H9 (cell line): ENCODE measurements around the gene PPP1CC. TPM values are rescaled to one million over a fixed set of nuclear protein-coding genes. Genes with fewer than 3 reads are reported as not detected.

Experiments used
- DNase-seq: peaks from one replicate; pipeline ENCODE4 v3.0.0-alpha.2; 2017
- H2AFZ ChIP-seq: one replicate; pipeline ENCODE4 v1.6.1; 2013; ENCODE audit warnings: mild to moderate bottlenecking, low read length, control low read depth, moderate library complexity
- H2AK5ac ChIP-seq: 2 replicates; pipeline ENCODE4 v1.6.1; 2013; ENCODE audit warnings: low read length, control low read depth, mixed read lengths; ENCODE audit not compliant: insufficient read length
- H2BK120ac ChIP-seq: one replicate; pipeline ENCODE4 v1.6.1; 2013; ENCODE audit warnings: low read depth, mild to moderate bottlenecking, low read length, control low read depth, inconsistent platforms; ENCODE audit not compliant: poor library complexity, severe bottlenecking
- H2BK12ac ChIP-seq: 2 replicates; pipeline ENCODE4 v1.6.1; 2013; ENCODE audit warnings: low read length, control low read depth, mixed read lengths, low read depth; ENCODE audit not compliant: insufficient read length
- H2BK15ac ChIP-seq: 2 replicates; pipeline ENCODE4 v1.6.1; 2013; ENCODE audit warnings: low read depth, low read length, control low read depth
- H2BK20ac ChIP-seq: one replicate; pipeline ENCODE4 v1.6.1; 2013; ENCODE audit warnings: low read depth, mild to moderate bottlenecking, low read length, control low read depth, inconsistent platforms; ENCODE audit not compliant: poor library complexity, severe bottlenecking
- H2BK5ac ChIP-seq: 2 replicates; pipeline ENCODE4 v1.6.1; 2013; ENCODE audit warnings: low read length, control low read depth, mixed read lengths; ENCODE audit not compliant: insufficient read length
- H3K14ac ChIP-seq: 2 replicates; pipeline ENCODE4 v1.6.1; 2013; ENCODE audit warnings: low read length, control low read depth; ENCODE audit not compliant: insufficient read depth
- H3K18ac ChIP-seq: 2 replicates; pipeline ENCODE4 v1.6.1; 2013; ENCODE audit warnings: low read depth, mild to moderate bottlenecking, mixed read lengths, low read length, control low read depth; ENCODE audit not compliant: insufficient read length
- H3K23ac ChIP-seq: 2 replicates; pipeline ENCODE4 v1.6.1; 2013; ENCODE audit warnings: low read length, control low read depth, mixed read lengths, low read depth; ENCODE audit not compliant: insufficient read length
- H3K23me2 ChIP-seq: 2 replicates; pipeline ENCODE4 v1.6.1; 2013; ENCODE audit warnings: low read depth, mild to moderate bottlenecking, mixed read lengths, low read length, control low read depth; ENCODE audit not compliant: insufficient read length, poor library complexity, severe bottlenecking
- H3K27ac ChIP-seq: 2 replicates; pipeline ENCODE4 v1.5.1; 2013; ENCODE audit warnings: low read length, control low read depth, mixed read lengths, low read depth; ENCODE audit not compliant: insufficient read length
- H3K27me3 ChIP-seq: 2 replicates; pipeline ENCODE4 v1.6.1; 2013; ENCODE audit warnings: low read length, control low read depth, inconsistent platforms; ENCODE audit not compliant: insufficient read depth
- H3K4ac ChIP-seq: 2 replicates; pipeline ENCODE4 v1.6.1; 2013; ENCODE audit warnings: low read depth, mild to moderate bottlenecking, control low read depth, inconsistent platforms, low read length, moderate library complexity
- H3K4me1 ChIP-seq: 2 replicates; pipeline ENCODE4 v1.6.1; 2013; ENCODE audit warnings: low read length, control low read depth, inconsistent platforms; ENCODE audit not compliant: insufficient read depth
- H3K4me2 ChIP-seq: 2 replicates; pipeline ENCODE4 v1.6.1; 2013; ENCODE audit warnings: low read length, control low read depth, mixed read lengths; ENCODE audit not compliant: insufficient read length, insufficient read depth
- H3K56ac ChIP-seq: 2 replicates; pipeline ENCODE4 v1.6.1; 2013; ENCODE audit warnings: low read depth, mild to moderate bottlenecking, mixed read lengths, low read length, control low read depth; ENCODE audit not compliant: insufficient read length
- H3K79me1 ChIP-seq: 2 replicates; pipeline ENCODE4 v1.6.1; 2013; ENCODE audit warnings: low read depth, mild to moderate bottlenecking, moderate library complexity, low read length, control low read depth, inconsistent platforms; ENCODE audit not compliant: insufficient read depth, poor library complexity, severe bottlenecking
- H3K79me2 ChIP-seq: 2 replicates; pipeline ENCODE4 v1.6.1; 2013; ENCODE audit warnings: low read length, control low read depth, inconsistent platforms; ENCODE audit not compliant: insufficient read depth
- H3K9ac ChIP-seq: 2 replicates; pipeline ENCODE4 v1.6.1; 2013; ENCODE audit warnings: low read length, control low read depth, mixed read lengths; ENCODE audit not compliant: insufficient read length; ENCODE audit errors: extremely low read depth
- H3K9me3 ChIP-seq: one replicate; pipeline ENCODE4 v1.6.1; 2013; ENCODE audit warnings: low read depth, low read length, inconsistent platforms; ENCODE audit not compliant: control insufficient read depth
- H3T11ph ChIP-seq: one replicate; pipeline ENCODE4 v1.6.1; 2013; ENCODE audit warnings: mild to moderate bottlenecking, low read length, control low read depth, inconsistent platforms
- H4K20me1 ChIP-seq: one replicate; pipeline ENCODE4 v1.6.1; 2013; ENCODE audit not compliant: control insufficient read depth, insufficient read length, insufficient read depth
- H4K5ac ChIP-seq: 2 replicates; pipeline ENCODE4 v1.6.1; 2013; ENCODE audit warnings: low read depth, mild to moderate bottlenecking, mixed read lengths, low read length, control low read depth; ENCODE audit not compliant: insufficient read length
- H4K8ac ChIP-seq: replicated peaks from 2 replicates; pipeline ENCODE4 v1.6.1; 2013; ENCODE audit warnings: low read length, control low read depth, mixed read lengths, low read depth; ENCODE audit not compliant: insufficient read length
- H4K91ac ChIP-seq: 2 replicates; pipeline ENCODE4 v1.6.1; 2013; ENCODE audit warnings: low read depth, mild to moderate bottlenecking, moderate library complexity, mixed read lengths, low read length, control low read depth; ENCODE audit not compliant: insufficient read length
- H3K27ac Mint-ChIP-seq, 3 experiments: 2 replicates in 2 of 3; 3 replicates in 1 of 3; pipeline ENCODE4 v1.8.0; 2020 to 2021; ENCODE audit warnings: mixed read lengths in 3 of 3, mild to moderate bottlenecking in 1 of 3, moderate library complexity in 1 of 3
- H3K27me3 Mint-ChIP-seq: 2 replicates; pipeline ENCODE4 v1.8.0; 2021; ENCODE audit warnings: low read depth, mild to moderate bottlenecking, moderate library complexity, mixed read lengths
- H3K36me3 Mint-ChIP-seq, 3 experiments: 2 replicates in 2 of 3; 3 replicates in 1 of 3; pipeline ENCODE4 v1.8.0; 2020 to 2021; ENCODE audit warnings: low read depth in 3 of 3, mixed read lengths in 3 of 3; ENCODE audit not compliant: insufficient read depth in 1 of 3
- H3K4me1 Mint-ChIP-seq, 2 experiments: 2 replicates each; pipeline ENCODE4 v1.8.0; 2020; ENCODE audit warnings: mixed read lengths in 2 of 2
- H3K4me3 Mint-ChIP-seq, 2 experiments: 2 replicates in 1 of 2; 3 replicates in 1 of 2; pipeline ENCODE4 v1.8.0; 2020 to 2021; ENCODE audit warnings: mild to moderate bottlenecking in 2 of 2, mixed read lengths in 2 of 2, moderate library complexity in 1 of 2
- H3K9me3 Mint-ChIP-seq, 2 experiments: 2 replicates in 1 of 2; 3 replicates in 1 of 2; pipeline ENCODE4 v1.8.0; 2020; ENCODE audit warnings: mild to moderate bottlenecking in 2 of 2, mixed read lengths in 2 of 2, moderate library complexity in 1 of 2
- WGBS: extraction: QIAGEN DNeasy Blood & Tissue Kit; methylation state at CpG from one replicate; pipeline ENCODE4 v1.1.7; 2013; ENCODE audit warnings: missing lambda C conversion rate, low lambda C conversion rate, mixed read lengths; ENCODE audit not compliant: insufficient read length; ENCODE audit errors: extremely low coverage; 5-methylcytosine and 5-hydroxymethylcytosine counted together
- total RNA-seq: library from RNA; stranded (reverse); gene quantifications from 2 replicates; pipeline ENCODE4 v1.2.1, GENCODE V29; 2021
- TF ChIP-seq, protein P1 (sequence below): fragments of 200-600 bp; sonication (generic); conservative IDR thresholded peaks from 3 replicates; pipeline ENCODE4 v1.8.0; 2021; ENCODE audit warnings: antibody characterized with exemption, mild to moderate bottlenecking

Gene PPP1CC
- total RNA-seq, 1 experiment from 2014 or later, result 286 TPM

DNA sequence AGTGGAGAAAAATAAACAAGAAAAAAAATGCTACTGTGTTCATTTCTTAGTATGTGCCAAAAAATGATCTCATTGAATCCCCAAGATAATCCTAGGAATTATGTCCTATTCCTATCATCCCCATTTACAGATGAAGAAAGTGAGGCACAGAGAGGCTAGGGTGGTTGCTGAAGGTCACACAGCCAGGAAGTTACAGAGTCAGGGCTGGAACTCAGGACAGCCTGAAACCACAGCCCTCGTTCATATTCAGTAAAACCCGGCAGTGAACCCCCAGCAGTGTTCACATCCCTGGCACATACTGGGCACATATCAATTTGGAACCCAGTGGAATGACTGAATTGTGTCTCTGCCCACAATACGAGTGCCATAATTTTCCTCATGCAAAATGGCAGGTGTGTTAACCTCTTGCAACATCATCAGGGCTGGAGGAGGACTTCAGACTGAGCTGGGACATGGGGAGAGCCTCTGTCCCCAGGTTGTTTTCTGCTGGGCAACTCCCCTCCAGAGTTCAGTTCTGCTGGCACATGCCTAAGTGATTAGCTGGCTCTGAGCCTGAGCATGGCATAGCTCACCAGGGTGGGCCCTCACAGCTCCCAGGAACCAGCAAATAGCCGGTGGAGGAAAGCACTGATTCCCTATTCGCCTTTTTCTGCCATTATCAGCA, 2.0 kb upstream of the PPP1CC start:
- Histone ChIP-seq H2BK15ac (no peak overlapping the region), H4K91ac (no peak overlapping the region), H2BK12ac (no peak overlapping the region), H3K23ac (no peak overlapping the region), H3K79me2 (peaks cover 24% of the 10 kb centered on the region), H3K23me2 (peaks cover 21% of the 10 kb centered on the region), H3K14ac (no peak overlapping the region), H2BK20ac (no peak overlapping the region), H2AFZ (no peak overlapping the region), H4K20me1 (no peaks in the 10 kb centered on the region), H3K18ac (no peak overlapping the region), H2AK5ac (no peak overlapping the region), H4K5ac (no peak overlapping the region), H3K27me3 (no peaks in the 10 kb centered on the region), H3K79me1 (no peaks in the 10 kb centered on the region), H3K4me2 (no peak overlapping the region), H3K56ac (no peak overlapping the region), H2BK5ac (no peak overlapping the region), H2BK120ac (no peak overlapping the region), H3K9ac (no peak overlapping the region), H3T11ph (no peak overlapping the region), H3K9me3 (no peaks in the 10 kb centered on the region), H3K27ac (no peak overlapping the region), H3K4ac (no peak overlapping the region), H3K4me1 (no peaks in the 10 kb centered on the region; the same call in 1 of the 2 replicates), H4K8ac (no peak overlapping the region)
- peaks cover 11 to 20% (median 19%) of the 10 kb centered on the region in 3 experiments; a peak in 6 of 7 replicates for H3K36me3 Mint-ChIP-seq
- H3K9me3 Mint-ChIP-seq, result peaks cover 0 to 2% of the 10 kb centered on the region in 2 experiments; a peak in 1 of 5 replicates
- H3K4me3 Mint-ChIP-seq, result peak overlapping the region in 1 of 2 experiments; percentile 98; a peak in 2 of 5 replicates
- H3K4me1 Mint-ChIP-seq, result peaks cover 24 to 28% of the 10 kb centered on the region in 2 experiments
- TF ChIP-seq, protein P1, sequence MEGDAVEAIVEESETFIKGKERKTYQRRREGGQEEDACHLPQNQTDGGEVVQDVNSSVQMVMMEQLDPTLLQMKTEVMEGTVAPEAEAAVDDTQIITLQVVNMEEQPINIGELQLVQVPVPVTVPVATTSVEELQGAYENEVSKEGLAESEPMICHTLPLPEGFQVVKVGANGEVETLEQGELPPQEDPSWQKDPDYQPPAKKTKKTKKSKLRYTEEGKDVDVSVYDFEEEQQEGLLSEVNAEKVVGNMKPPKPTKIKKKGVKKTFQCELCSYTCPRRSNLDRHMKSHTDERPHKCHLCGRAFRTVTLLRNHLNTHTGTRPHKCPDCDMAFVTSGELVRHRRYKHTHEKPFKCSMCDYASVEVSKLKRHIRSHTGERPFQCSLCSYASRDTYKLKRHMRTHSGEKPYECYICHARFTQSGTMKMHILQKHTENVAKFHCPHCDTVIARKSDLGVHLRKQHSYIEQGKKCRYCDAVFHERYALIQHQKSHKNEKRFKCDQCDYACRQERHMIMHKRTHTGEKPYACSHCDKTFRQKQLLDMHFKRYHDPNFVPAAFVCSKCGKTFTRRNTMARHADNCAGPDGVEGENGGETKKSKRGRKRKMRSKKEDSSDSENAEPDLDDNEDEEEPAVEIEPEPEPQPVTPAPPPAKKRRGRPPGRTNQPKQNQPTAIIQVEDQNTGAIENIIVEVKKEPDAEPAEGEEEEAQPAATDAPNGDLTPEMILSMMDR, result no peak
- H3K27ac Mint-ChIP-seq, result no peak overlapping the region
- no peak for DNase-seq
- no CpG with 5 or more reads among the region's 5 CpGs for WGBS
- H3K27me3 Mint-ChIP-seq, result no peaks in the 10 kb centered on the region
